CD4-positive, alpha-beta T cell (primary cell): Measurements from ENCODE around the gene HERPUD2. TPM values are rescaled to one million over a fixed set of nuclear protein-coding genes. Genes with fewer than 3 reads are reported as not detected.

Source experiments
- ATAC-seq: fragments of 200-7000 bp; cut with Tn5 transposase; one replicate; pipeline ENCODE4 v1.10.0; 2022; ENCODE audit warnings: mild to moderate bottlenecking; ENCODE audit not compliant: poor library complexity
- CTCF ChIA-PET: fragments of 350-600 bp; sonication (Branson Sonifier 250); formaldehyde crosslinking; loops from one replicate; lab custom pipeline; 2021; ENCODE audit warnings: antibody characterized with exemption, inconsistent platforms; lab: Charles Lee
- POLR2A ChIA-PET: fragments of 350-600 bp; sonication (Branson Sonifier 250); formaldehyde crosslinking; loops from one replicate; lab custom pipeline; 2021; ENCODE audit warnings: antibody characterized with exemption, inconsistent platforms; lab: Charles Lee
- DNase-seq, 14 experiments: peaks; one replicate each; pipeline ENCODE4 v3.0.0-alpha.2; 2013 to 2020; ENCODE audit warnings: mixed read lengths in 2 of 14
- H3K27ac ChIP-seq, 2 donors: one replicate each; pipeline versions ENCODE4 v1.5.1 to v1.7.0; 2013; ENCODE audit warnings: low read length in 2 of 2, low read depth in 1 of 2, mild to moderate bottlenecking in 1 of 2
- H3K27me3 ChIP-seq, 2 experiments: 1 replicate in 1 of 2; 2 replicates in 1 of 2; pipeline versions ENCODE4 v1.6.1 to v1.7.0; 2013; ENCODE audit warnings: low read length in 2 of 2, control low read depth in 1 of 2, mild to moderate bottlenecking in 1 of 2, moderate library complexity in 1 of 2; ENCODE audit not compliant: insufficient read depth in 2 of 2, control insufficient read depth in 1 of 2
- H3K36me3 ChIP-seq: one replicate; pipeline ENCODE4 v1.6.1; 2013; ENCODE audit warnings: low read length, control low read depth; ENCODE audit not compliant: insufficient read depth
- H3K4me1 ChIP-seq: one replicate; pipeline ENCODE4 v1.6.1; 2013; ENCODE audit warnings: low read length, control low read depth; ENCODE audit not compliant: insufficient read depth
- H3K4me3 ChIP-seq: one replicate; pipeline ENCODE4 v1.5.1; 2013; ENCODE audit warnings: mild to moderate bottlenecking, low read length, moderate library complexity
- H3K9me3 ChIP-seq, 2 experiments: 1 replicate in 1 of 2; 2 replicates in 1 of 2; pipeline versions ENCODE4 v1.6.1 to v1.7.0; 2013; ENCODE audit warnings: low read length in 2 of 2, mild to moderate bottlenecking in 2 of 2, control low read depth in 1 of 2, moderate library complexity in 1 of 2; ENCODE audit not compliant: control insufficient read depth in 1 of 2, insufficient read depth in 1 of 2
- H3K27ac Mint-ChIP-seq: one replicate; pipeline ENCODE4 v1.8.0; 2020; ENCODE audit warnings: mixed read lengths
- H3K27me3 Mint-ChIP-seq: one replicate; pipeline ENCODE4 v1.8.0; 2021; ENCODE audit warnings: mixed read lengths
- H3K36me3 Mint-ChIP-seq: one replicate; pipeline ENCODE4 v1.8.0; 2021; ENCODE audit warnings: low read depth, mixed read lengths
- H3K4me1 Mint-ChIP-seq: one replicate; pipeline ENCODE4 v1.8.0; 2021; ENCODE audit warnings: low read depth, mixed read lengths
- H3K4me3 Mint-ChIP-seq: one replicate; pipeline ENCODE4 v1.8.0; 2020; ENCODE audit warnings: mild to moderate bottlenecking, mixed read lengths
- H3K9me3 Mint-ChIP-seq: one replicate; pipeline ENCODE4 v1.8.0; 2020; ENCODE audit warnings: mixed read lengths
- intact Hi-C, 2 experiments: fragments of 100-400 bp; cut with DNase I in 1 of 2; cut with micrococcal nuclease in 1 of 2; formaldehyde crosslinking; loops; one replicate each; pipeline versions ENCODE4 v1.15.1 to v1.9.0; 2023 to 2025; cut with DNase I, micrococcal nuclease
- total RNA-seq, 174 experiments: library from RNA in 2 of 174; stranded (reverse) in 2 of 174; gene quantifications; one replicate each; pipeline ENCODE4 v1.2.3 and lab custom pipeline; 2021 to 2026
- TF ChIP-seq, protein P1 (sequence below): fragments of 200-600 bp; IDR thresholded peaks from one replicate; pipeline ENCODE4 v1.8.0; 2022; ENCODE audit warnings: antibody characterized with exemption, mild to moderate bottlenecking

Gene HERPUD2
- total RNA-seq, 2 experiments from 2014 or later, result 113 to 127 TPM

GRCh38 chr7:35648367-35648766 lies 46.6 kb downstream of the HERPUD2 start:
- peaks cover 22% of the 10 kb centered on the region for H3K36me3 ChIP-seq
- H3K27me3 Mint-ChIP-seq, result no peaks in the 10 kb centered on the region
- peaks cover 5% of the 10 kb centered on the region for H3K9me3 Mint-ChIP-seq
- H3K4me1 Mint-ChIP-seq, result peaks cover 82% of the 10 kb centered on the region
- TF ChIP-seq, protein P1, sequence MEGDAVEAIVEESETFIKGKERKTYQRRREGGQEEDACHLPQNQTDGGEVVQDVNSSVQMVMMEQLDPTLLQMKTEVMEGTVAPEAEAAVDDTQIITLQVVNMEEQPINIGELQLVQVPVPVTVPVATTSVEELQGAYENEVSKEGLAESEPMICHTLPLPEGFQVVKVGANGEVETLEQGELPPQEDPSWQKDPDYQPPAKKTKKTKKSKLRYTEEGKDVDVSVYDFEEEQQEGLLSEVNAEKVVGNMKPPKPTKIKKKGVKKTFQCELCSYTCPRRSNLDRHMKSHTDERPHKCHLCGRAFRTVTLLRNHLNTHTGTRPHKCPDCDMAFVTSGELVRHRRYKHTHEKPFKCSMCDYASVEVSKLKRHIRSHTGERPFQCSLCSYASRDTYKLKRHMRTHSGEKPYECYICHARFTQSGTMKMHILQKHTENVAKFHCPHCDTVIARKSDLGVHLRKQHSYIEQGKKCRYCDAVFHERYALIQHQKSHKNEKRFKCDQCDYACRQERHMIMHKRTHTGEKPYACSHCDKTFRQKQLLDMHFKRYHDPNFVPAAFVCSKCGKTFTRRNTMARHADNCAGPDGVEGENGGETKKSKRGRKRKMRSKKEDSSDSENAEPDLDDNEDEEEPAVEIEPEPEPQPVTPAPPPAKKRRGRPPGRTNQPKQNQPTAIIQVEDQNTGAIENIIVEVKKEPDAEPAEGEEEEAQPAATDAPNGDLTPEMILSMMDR, result no peak
- H3K27me3 ChIP-seq, result no peaks in the 10 kb centered on the region
- ChIA-PET CTCF (no interaction called here), POLR2A (no interaction called here)
- no peak overlapping the region for H3K27ac ChIP-seq
- DNase-seq, result no peak
- H3K4me3 Mint-ChIP-seq, result no peak overlapping the region
- intact Hi-C loops, result loop anchor here (5.0 kb wide), 2 partner anchors 34 to 44 kb away; no protein-coding TSS in a partner anchor
- peaks cover 76% of the 10 kb centered on the region for H3K36me3 Mint-ChIP-seq
- H3K9me3 ChIP-seq, result peaks cover 4% of the 10 kb centered on the region in 2 experiments
- no peak overlapping the region for H3K4me3 ChIP-seq
- no peak for ATAC-seq
- H3K27ac Mint-ChIP-seq, result no peak overlapping the region
- peaks cover 34% of the 10 kb centered on the region for H3K4me1 ChIP-seq

DNA sequence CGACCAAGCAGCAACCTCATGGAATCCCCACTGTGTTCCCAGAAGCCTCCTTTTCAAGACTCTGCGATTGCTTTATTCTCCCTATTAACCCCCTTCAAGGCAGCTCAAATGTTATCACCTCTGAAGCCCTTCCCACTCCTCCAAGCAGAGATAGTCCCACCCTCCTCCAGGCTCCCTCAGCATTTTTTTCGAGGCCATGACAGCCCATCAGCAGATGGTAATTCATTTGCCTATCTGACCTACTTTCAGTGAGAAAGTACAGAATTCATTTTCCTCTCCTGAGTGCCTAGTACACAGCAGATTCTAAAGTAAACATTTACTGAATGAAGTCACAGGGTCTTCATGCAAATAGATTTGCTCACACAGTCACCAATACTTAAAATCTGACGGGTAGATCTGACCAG lies 47.8 kb downstream of the HERPUD2 start:
- intact Hi-C loops, result loop anchor here (5.0 kb wide), 2 partner anchors 35 to 45 kb away; no protein-coding TSS in a partner anchor
- peaks cover 20% of the 10 kb centered on the region for H3K36me3 ChIP-seq
- Mint-ChIP-seq H3K27me3 (no peaks in the 10 kb centered on the region), H3K9me3 (no peaks in the 10 kb centered on the region), H3K4me1 (peaks cover 82% of the 10 kb centered on the region), H3K4me3 (no peak overlapping the region), H3K27ac (peak overlapping the region; percentile 64), H3K36me3 (peaks cover 76% of the 10 kb centered on the region)
- no peaks in the 10 kb centered on the region for H3K9me3 ChIP-seq
- no peaks in the 10 kb centered on the region for H3K27me3 ChIP-seq
- no peak for DNase-seq
- no peak for ATAC-seq
- H3K4me1 ChIP-seq, result peaks cover 32% of the 10 kb centered on the region
- H3K4me3 ChIP-seq, result no peak overlapping the region
- CTCF ChIA-PET, result no interaction called here
- no peak overlapping the region for H3K27ac ChIP-seq
- TF ChIP-seq, protein P1, result no peak
- POLR2A ChIA-PET, result no interaction called here

GRCh38 chr7:35646289-35647023 lies 48.5 kb downstream of the HERPUD2 start:
- Histone ChIP-seq H3K4me1 (peaks cover 29% of the 10 kb centered on the region), H3K27ac (no peak overlapping the region), H3K9me3 (no peaks in the 10 kb centered on the region), H3K27me3 (no peaks in the 10 kb centered on the region), H3K36me3 (peaks cover 19% of the 10 kb centered on the region), H3K4me3 (no peak overlapping the region)
- DNase-seq, result no peak
- no peaks in the 10 kb centered on the region for H3K27me3 Mint-ChIP-seq
- peaks cover 83% of the 10 kb centered on the region for H3K4me1 Mint-ChIP-seq
- POLR2A ChIA-PET, result interaction anchor here (0.6 kb wide), 1 partner anchor 77 kb away, joined by 4 read pairs; no protein-coding TSS in a partner anchor
- CTCF ChIA-PET, result interaction anchor here (0.8 kb wide), 1 partner anchor 646 kb away, joined by 3 read pairs; no protein-coding TSS in a partner anchor
- H3K27ac Mint-ChIP-seq, result peak overlapping the region; percentile 64
- peaks cover 78% of the 10 kb centered on the region for H3K36me3 Mint-ChIP-seq
- TF ChIP-seq, protein P1, result no peak
- no peak for ATAC-seq
- H3K4me3 Mint-ChIP-seq, result peak overlapping the region; percentile 50
- intact Hi-C loops, result loop anchor here (5.0 kb wide), 2 partner anchors 36 to 46 kb away; no protein-coding TSS in a partner anchor
- no peaks in the 10 kb centered on the region for H3K9me3 Mint-ChIP-seq
